Testis (tissue), 2 donors: ENCODE measurements around the gene MEMO1.

Experiments used
- CTCF ChIP-seq, 3 experiments: fragments of 450-650 bp in 2 of 3; fragments of 200-600 bp in 1 of 3; sonication (generic) in 1 of 3; IDR thresholded peaks; one replicate each; pipeline ENCODE4 v1.5.1; 2016 to 2019; ENCODE audit warnings: antibody characterized with exemption in 3 of 3, mild to moderate bottlenecking in 2 of 3, moderate library complexity in 1 of 3
- POLR2A ChIP-seq: fragments of 450-650 bp; IDR thresholded peaks from one replicate; pipeline ENCODE4 v1.6.1; 2017; ENCODE audit warnings: antibody characterized with exemption, mild to moderate bottlenecking, moderate library complexity

- no peak for TF ChIP-seq POLR2A
- TF ChIP-seq CTCF (IDR thresholded peaks at IDR 0.05) = no peak
Measured at GRCh38 chr2:31888550-31888949, 122.3 kb downstream of the MEMO1 start.
